ENCODE measurements around the gene RAB35.

Gene RAB35

DNA sequence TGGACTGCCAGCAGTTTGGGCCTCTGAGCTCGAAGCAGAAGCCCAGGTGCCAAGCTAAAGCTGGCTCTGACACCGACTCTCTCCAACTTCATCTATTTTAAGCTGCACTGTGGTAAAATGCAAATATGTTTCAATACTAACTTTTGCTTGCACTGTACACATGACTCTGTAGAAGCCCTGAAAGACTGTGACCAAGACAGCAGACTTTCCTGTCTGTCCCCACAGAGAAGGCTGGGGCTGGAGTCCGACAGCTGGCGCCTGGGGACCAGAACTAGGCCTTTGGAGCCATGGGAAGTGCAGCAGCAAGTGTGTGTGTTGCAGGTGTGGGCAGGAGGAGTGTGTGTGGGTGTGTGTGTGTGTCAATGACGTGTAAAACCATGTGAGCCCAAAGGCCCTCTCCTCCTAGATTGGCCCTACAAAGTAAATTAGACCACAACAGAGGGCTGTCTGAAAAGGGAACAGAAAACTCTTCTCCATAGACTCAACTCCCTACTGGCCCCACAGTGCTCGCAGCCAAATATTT, 16.4 kb upstream of the RAB35 start:
- no peak for DNase-seq (ENCODE audit: low read depth in 1 of 2, low spot score in 1 of 2)

- DNase-seq (ENCODE audit: low read depth in 1 of 2, low spot score in 1 of 2) = no peak
Measured at GRCh38 chr12:120132054-120132836, 15.7 kb upstream of the RAB35 start.

- DNase-seq (ENCODE audit: low read depth in 1 of 2, low spot score in 1 of 2) = no peak
Measured at GRCh38 chr12:120131116-120131515, 14.6 kb upstream of the RAB35 start.

GRCh38 chr12:120130011-120130410, 13.5 kb upstream of the RAB35 start:
- DNase-seq (ENCODE audit: low read depth in 1 of 2, low spot score in 1 of 2) = no peak

GRCh38 chr12:120126635-120127005, 10.1 kb upstream of the RAB35 start:
- DNase-seq (ENCODE audit: low read depth in 1 of 2, low spot score in 1 of 2) = no peak

- DNase-seq (ENCODE audit: low read depth in 1 of 2, low spot score in 1 of 2) = no peak
Measured at GRCh38 chr12:120125792-120126634, 9.5 kb upstream of the RAB35 start.

DNA sequence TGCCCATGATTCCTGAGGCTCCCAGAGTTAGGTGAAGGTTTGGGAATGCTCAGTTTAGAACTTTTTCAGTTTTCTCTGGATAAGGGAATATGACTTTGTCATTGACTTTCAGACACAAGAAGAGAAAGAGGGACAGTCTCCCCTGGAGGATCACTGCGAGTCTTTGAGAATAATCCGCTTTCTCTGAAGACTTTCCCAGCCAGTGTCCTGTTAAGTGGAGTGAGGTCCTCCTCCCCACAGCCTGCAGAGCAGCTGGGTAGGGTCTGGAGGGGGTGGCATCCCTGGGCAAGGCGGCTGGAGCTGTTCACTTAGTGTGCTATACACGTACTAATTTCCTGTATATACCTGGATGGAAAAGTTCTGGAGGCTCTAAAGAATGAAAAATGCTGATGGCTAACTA, 8.5 kb upstream of the RAB35 start:
- no peak for DNase-seq (ENCODE audit: low read depth in 1 of 2, low spot score in 1 of 2)

- DNase-seq (ENCODE audit: low read depth in 1 of 2, low spot score in 1 of 2) = no peak
Measured at GRCh38 chr12:120121766-120122293, 5.3 kb upstream of the RAB35 start.

DNA sequence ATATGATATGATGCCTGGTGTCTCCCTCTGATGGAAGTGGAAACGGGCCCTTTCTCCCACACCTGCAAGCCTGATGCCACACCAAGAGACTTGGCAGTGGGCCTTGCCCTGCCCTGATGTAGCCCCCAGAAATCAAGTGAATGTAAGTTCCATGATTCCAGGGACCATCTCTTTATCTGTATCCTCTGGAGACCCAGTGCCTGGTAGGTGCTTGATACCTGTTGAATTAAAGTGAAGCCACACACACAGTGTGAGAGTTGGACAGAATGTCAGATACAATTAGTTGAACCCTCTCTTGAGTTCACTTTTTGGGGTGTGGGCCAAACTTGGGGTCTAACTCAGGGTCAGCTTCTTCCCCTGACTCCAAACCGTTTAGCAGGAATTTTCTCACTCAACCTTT, 4.8 kb upstream of the RAB35 start:
- no peak for DNase-seq (ENCODE audit: low read depth in 1 of 2, low spot score in 1 of 2)

GRCh38 chr12:120119271-120119973, 2.9 kb upstream of the RAB35 start:
- peak in 1 of 2 donors; percentile 21 for DNase-seq (ENCODE audit: low read depth in 1 of 2, low spot score in 1 of 2)

GRCh38 chr12:120118321-120119061, 1.9 kb upstream of the RAB35 start:
- DNase-seq (ENCODE audit: low read depth in 1 of 2, low spot score in 1 of 2) = no peak

- no peak for DNase-seq (ENCODE audit: low read depth in 1 of 2, low spot score in 1 of 2)
Measured at GRCh38 chr12:120117961-120118320, 1.4 kb upstream of the RAB35 start.

- DNase-seq (ENCODE audit: low read depth in 1 of 2, low spot score in 1 of 2) = peak; percentile 94 to 95
Measured at GRCh38 chr12:120116792-120117651, 469 bp upstream of the RAB35 start.

- no peak for DNase-seq (ENCODE audit: low read depth in 1 of 2, low spot score in 1 of 2)
Measured at GRCh38 chr12:120115692-120116440, 687 bp downstream of the RAB35 start.

- no peak for DNase-seq (ENCODE audit: low read depth in 1 of 2, low spot score in 1 of 2)
Measured at GRCh38 chr12:120115066-120115465, 1.5 kb downstream of the RAB35 start.

GRCh38 chr12:120110550-120111501, 5.7 kb downstream of the RAB35 start:
- peak in 1 of 2 donors; percentile 22 for DNase-seq (ENCODE audit: low read depth in 1 of 2, low spot score in 1 of 2)

DNA sequence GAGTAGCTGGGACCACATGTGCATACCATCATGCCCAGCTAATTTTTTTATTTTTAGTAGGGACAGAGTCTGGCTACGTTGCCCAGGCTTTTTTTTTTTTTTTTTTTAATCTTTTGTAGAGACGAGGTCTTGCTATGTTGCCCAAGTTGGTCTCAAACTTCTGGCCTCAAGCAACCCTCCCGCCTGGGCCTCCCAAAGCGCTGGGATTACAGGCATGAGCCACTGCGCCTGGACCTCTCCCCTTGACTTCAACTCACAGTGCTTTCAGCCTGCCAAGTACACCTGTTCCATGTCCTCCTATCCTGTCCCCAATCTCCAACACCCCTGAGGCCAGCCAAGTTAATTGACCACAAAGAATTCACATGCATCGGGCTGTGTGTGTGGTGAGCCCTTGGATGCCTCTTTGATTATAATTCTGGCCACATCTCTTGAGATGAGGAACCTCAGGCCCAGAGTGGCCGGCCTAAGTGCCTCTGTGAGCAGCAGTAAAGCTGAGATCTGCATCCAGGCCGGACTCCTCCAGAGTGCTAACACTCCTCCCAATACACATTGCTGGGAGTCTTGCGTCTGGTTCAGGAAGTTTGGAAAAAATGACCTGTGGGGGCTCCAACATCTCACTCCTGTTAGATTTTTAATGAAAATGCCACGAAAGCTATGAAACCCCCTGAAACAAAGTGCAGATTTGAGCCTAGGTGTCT, 6.8 kb downstream of the RAB35 start:
- DNase-seq (ENCODE audit: low read depth in 1 of 2, low spot score in 1 of 2) = no peak
